HepG2 (cell line): ENCODE measurements around the gene XPC. TPM values are rescaled to one million over a fixed set of nuclear protein-coding genes. Genes with fewer than 3 reads are reported as not detected.

Source experiments
- GATA4 ChIP-seq: sonication (generic); IDR thresholded peaks from 2 replicates; pipeline ENCODE4 v1.6.1; 2016; ENCODE audit warnings: antibody characterized with exemption, low read depth, borderline replicate concordance
- GTF2F1 ChIP-seq: fragments of 150-350 bp; IDR thresholded peaks from 2 replicates; pipeline ENCODE4 v1.6.1; 2014; ENCODE audit warnings: low read length
- KDM5B ChIP-seq: sonication (generic); formaldehyde crosslinking; IDR thresholded peaks from 2 replicates; pipeline ENCODE4 v1.4.0; 2020; ENCODE audit warnings: missing genetic modification reagents, mild to moderate bottlenecking, borderline replicate concordance
- NFE2L1 ChIP-seq: sonication (generic); formaldehyde crosslinking; IDR thresholded peaks from 2 replicates; pipeline ENCODE4 v1.4.0; 2020; ENCODE audit warnings: missing genetic modification reagents, mild to moderate bottlenecking, borderline replicate concordance
- NONO ChIP-seq, 2 experiments: fragments of 450-650 bp in 1 of 2; sonication (generic) in 1 of 2; formaldehyde crosslinking in 1 of 2; IDR thresholded peaks in 1 of 2; conservative IDR thresholded peaks in 1 of 2; 2 replicates each; pipeline versions ENCODE4 v1.6.1 to v1.8.0; 2017 to 2022; ENCODE audit warnings: mild to moderate bottlenecking in 1 of 2, missing genetic modification reagents in 1 of 2, moderate library complexity in 1 of 2
- POLR2A ChIP-seq, 2 experiments: IDR thresholded peaks; 2 replicates each; pipeline ENCODE4 v1.6.1; 2011; ENCODE audit warnings: low read depth in 2 of 2, low read length in 2 of 2, mild to moderate bottlenecking in 1 of 2, moderate library complexity in 1 of 2; ENCODE audit not compliant: insufficient read depth in 1 of 2
- RFX3 ChIP-seq: IDR thresholded peaks from 2 replicates; pipeline ENCODE4 v1.6.1; 2016; ENCODE audit warnings: missing biosample characterization, missing genetic modification reagents
- SKI ChIP-seq: fragments of 450-650 bp; IDR thresholded peaks from one replicate; pipeline ENCODE4 v1.6.1; 2018; ENCODE audit warnings: mild to moderate bottlenecking; ENCODE audit not compliant: partially characterized antibody
- ZNF264 ChIP-seq: sonication (generic); formaldehyde crosslinking; IDR thresholded peaks from 2 replicates; pipeline ENCODE4 v1.4.0; 2020; ENCODE audit warnings: missing genetic modification reagents
- ZNF350 ChIP-seq: sonication (generic); formaldehyde crosslinking; IDR thresholded peaks from 2 replicates; pipeline ENCODE4 v1.4.0; 2020; ENCODE audit warnings: mild to moderate bottlenecking, low read depth, missing genetic modification reagents, borderline replicate concordance
- polyA plus RNA-seq, 8 experiments: library from polyadenylated mRNA; depleted of rRNA in 3 of 8; stranded (reverse) in 7 of 8; unstranded in 1 of 8; fragments of >200 nt; fragmentation: Illumina TruSeq in 4 of 8; extraction: Trizol in 4 of 8; gene quantifications; 2 replicates each; pipeline versions ENCODE4 v1.2.1 to v1.2.3, GENCODE V29; 2011 to 2016; ENCODE audit warnings: low read depth in 4 of 8, missing spikeins in 1 of 8, mixed read lengths in 1 of 8; ENCODE audit not compliant: insufficient read depth in 1 of 8
- total RNA-seq, 5 experiments: library from RNA; depleted of rRNA; stranded (reverse); fragments of >200 nt; fragmentation: Illumina TruSeq; extraction: Trizol; gene quantifications; 2 replicates each; pipeline ENCODE4 v1.2.3, GENCODE V29; 2016; ENCODE audit warnings: low read depth in 1 of 5
- TF ChIP-seq, protein P1 (sequence below): IDR thresholded peaks from 2 replicates; pipeline ENCODE4 v1.4.0; 2020; ENCODE audit warnings: mild to moderate bottlenecking, missing genetic modification reagents
- TF ChIP-seq, protein P2 (sequence below): sonication (generic); formaldehyde crosslinking; IDR thresholded peaks from 2 replicates; pipeline ENCODE4 v1.5.0; 2020; ENCODE audit warnings: mild to moderate bottlenecking, missing genetic modification reagents
- TF ChIP-seq, protein P3 (sequence below): sonication (generic); formaldehyde crosslinking; IDR thresholded peaks from 2 replicates; pipeline ENCODE4 v1.4.0; 2020; ENCODE audit warnings: missing genetic modification reagents, borderline replicate concordance
- TF ChIP-seq, protein P4 (sequence below): sonication (generic); formaldehyde crosslinking; IDR thresholded peaks from 2 replicates; pipeline ENCODE4 v1.5.1; 2020; ENCODE audit warnings: missing genetic modification reagents, mild to moderate bottlenecking, borderline replicate concordance

XPC gene
- total and polyA plus RNA-seq, 2 of the 13 experiments (the other 11 are each of a cell fraction or from before 2014, with no cell fraction given), result 9.4 to 24.1 TPM

DNA sequence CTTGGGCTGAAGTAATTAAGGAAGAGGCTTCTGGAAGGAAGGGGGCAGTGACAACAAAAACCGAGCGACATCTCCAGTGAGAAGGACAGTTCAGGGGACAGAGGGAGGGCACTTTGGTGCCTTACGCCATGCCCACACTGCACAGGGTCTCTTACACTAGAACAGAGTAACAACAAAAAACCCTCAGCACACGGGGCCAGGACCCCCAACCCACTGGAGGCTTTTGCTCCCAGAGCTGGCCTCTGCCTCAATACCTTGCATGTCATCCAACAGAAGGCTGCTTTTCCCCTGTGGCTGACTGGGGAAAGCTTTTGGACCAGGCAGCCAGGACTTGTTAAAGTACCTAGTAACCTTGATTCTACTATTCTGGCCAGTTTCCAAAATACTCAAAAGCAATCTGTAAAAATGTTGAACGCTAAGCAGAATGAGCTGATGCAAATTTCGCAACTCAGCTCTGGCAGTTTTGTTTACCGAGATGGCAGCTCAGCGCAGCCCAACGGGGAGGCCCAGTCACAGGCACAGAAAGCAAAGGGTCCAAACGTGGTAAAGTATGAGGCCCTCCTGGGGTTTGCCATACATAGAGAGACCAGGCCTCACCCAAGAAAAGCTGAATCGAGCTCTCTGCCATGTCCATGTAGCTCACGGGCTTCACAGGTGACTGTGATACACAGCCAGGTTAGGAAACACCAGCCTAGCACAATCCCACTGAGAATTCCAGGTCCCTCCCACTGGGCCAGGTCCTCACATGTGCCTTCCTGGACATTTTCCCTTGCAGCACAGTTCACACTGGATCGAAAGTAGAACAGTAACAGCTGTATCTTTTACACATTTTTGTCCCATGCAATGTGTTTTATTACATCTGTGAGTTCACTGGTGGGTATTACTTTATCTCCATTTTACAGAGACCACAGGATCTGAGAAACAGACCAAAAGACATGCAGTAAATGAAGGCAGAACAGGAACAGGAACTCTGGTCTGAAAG lies 59.7 kb downstream of the XPC start (continued):
- TF ChIP-seq, protein P1, sequence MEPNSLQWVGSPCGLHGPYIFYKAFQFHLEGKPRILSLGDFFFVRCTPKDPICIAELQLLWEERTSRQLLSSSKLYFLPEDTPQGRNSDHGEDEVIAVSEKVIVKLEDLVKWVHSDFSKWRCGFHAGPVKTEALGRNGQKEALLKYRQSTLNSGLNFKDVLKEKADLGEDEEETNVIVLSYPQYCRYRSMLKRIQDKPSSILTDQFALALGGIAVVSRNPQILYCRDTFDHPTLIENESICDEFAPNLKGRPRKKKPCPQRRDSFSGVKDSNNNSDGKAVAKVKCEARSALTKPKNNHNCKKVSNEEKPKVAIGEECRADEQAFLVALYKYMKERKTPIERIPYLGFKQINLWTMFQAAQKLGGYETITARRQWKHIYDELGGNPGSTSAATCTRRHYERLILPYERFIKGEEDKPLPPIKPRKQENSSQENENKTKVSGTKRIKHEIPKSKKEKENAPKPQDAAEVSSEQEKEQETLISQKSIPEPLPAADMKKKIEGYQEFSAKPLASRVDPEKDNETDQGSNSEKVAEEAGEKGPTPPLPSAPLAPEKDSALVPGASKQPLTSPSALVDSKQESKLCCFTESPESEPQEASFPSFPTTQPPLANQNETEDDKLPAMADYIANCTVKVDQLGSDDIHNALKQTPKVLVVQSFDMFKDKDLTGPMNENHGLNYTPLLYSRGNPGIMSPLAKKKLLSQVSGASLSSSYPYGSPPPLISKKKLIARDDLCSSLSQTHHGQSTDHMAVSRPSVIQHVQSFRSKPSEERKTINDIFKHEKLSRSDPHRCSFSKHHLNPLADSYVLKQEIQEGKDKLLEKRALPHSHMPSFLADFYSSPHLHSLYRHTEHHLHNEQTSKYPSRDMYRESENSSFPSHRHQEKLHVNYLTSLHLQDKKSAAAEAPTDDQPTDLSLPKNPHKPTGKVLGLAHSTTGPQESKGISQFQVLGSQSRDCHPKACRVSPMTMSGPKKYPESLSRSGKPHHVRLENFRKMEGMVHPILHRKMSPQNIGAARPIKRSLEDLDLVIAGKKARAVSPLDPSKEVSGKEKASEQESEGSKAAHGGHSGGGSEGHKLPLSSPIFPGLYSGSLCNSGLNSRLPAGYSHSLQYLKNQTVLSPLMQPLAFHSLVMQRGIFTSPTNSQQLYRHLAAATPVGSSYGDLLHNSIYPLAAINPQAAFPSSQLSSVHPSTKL (CRISPR knock-in tag), result peak; percentile 78
- TF ChIP-seq NFE2L1 (CRISPR knock-in tag) (no peak), POLR2A (IDR thresholded peaks at IDR 0.05; ENCODE audit: insufficient read depth in 1 of 2, low read depth in 2 of 2, low read length in 2 of 2) (peak in 1 of 2 experiments; percentile 32; a peak in 1 of 4 replicates), KDM5B (peak; percentile 26; the same call in 1 of the 2 replicates), GTF2F1 (no peak), SKI (peak; percentile 24), NONO (IDR thresholded peaks at IDR 0.05) (no peak), NONO (CRISPR knock-in tag; conservative IDR thresholded peaks at IDR 0.05) (0 out of 2 replicates have a peak, but pooled peaks have one; percentile 39), GATA4 (no peak), RFX3 (peak; percentile 19; the same call in 1 of the 2 replicates), ZNF264 (CRISPR knock-in tag) (peak; percentile 75; the same call in 1 of the 2 replicates), ZNF350 (peak; percentile 77; the same call in 1 of the 2 replicates)
- TF ChIP-seq, protein P2, sequence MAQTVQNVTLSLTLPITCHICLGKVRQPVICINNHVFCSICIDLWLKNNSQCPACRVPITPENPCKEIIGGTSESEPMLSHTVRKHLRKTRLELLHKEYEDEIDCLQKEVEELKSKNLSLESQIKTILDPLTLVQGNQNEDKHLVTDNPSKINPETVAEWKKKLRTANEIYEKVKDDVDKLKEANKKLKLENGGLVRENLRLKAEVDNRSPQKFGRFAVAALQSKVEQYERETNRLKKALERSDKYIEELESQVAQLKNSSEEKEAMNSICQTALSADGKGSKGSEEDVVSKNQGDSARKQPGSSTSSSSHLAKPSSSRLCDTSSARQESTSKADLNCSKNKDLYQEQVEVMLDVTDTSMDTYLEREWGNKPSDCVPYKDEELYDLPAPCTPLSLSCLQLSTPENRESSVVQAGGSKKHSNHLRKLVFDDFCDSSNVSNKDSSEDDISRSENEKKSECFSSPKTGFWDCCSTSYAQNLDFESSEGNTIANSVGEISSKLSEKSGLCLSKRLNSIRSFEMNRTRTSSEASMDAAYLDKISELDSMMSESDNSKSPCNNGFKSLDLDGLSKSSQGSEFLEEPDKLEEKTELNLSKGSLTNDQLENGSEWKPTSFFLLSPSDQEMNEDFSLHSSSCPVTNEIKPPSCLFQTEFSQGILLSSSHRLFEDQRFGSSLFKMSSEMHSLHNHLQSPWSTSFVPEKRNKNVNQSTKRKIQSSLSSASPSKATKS (CRISPR knock-in tag), result no peak
- TF ChIP-seq, protein P3, sequence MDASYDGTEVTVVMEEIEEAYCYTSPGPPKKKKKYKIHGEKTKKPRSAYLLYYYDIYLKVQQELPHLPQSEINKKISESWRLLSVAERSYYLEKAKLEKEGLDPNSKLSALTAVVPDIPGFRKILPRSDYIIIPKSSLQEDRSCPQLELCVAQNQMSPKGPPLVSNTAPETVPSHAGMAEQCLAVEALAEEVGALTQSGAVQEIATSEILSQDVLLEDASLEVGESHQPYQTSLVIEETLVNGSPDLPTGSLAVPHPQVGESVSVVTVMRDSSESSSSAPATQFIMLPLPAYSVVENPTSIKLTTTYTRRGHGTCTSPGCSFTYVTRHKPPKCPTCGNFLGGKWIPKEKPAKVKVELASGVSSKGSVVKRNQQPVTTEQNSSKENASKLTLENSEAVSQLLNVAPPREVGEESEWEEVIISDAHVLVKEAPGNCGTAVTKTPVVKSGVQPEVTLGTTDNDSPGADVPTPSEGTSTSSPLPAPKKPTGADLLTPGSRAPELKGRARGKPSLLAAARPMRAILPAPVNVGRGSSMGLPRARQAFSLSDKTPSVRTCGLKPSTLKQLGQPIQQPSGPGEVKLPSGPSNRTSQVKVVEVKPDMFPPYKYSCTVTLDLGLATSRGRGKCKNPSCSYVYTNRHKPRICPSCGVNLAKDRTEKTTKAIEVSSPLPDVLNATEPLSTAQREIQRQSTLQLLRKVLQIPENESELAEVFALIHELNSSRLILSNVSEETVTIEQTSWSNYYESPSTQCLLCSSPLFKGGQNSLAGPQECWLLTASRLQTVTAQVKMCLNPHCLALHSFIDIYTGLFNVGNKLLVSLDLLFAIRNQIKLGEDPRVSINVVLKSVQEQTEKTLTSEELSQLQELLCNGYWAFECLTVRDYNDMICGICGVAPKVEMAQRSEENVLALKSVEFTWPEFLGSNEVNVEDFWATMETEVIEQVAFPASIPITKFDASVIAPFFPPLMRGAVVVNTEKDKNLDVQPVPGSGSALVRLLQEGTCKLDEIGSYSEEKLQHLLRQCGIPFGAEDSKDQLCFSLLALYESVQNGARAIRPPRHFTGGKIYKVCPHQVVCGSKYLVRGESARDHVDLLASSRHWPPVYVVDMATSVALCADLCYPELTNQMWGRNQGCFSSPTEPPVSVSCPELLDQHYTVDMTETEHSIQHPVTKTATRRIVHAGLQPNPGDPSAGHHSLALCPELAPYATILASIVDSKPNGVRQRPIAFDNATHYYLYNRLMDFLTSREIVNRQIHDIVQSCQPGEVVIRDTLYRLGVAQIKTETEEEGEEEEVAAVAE (CRISPR knock-in tag), result 0 out of 2 replicates have a peak, but pooled peaks have one; percentile 37
- TF ChIP-seq, protein P4, sequence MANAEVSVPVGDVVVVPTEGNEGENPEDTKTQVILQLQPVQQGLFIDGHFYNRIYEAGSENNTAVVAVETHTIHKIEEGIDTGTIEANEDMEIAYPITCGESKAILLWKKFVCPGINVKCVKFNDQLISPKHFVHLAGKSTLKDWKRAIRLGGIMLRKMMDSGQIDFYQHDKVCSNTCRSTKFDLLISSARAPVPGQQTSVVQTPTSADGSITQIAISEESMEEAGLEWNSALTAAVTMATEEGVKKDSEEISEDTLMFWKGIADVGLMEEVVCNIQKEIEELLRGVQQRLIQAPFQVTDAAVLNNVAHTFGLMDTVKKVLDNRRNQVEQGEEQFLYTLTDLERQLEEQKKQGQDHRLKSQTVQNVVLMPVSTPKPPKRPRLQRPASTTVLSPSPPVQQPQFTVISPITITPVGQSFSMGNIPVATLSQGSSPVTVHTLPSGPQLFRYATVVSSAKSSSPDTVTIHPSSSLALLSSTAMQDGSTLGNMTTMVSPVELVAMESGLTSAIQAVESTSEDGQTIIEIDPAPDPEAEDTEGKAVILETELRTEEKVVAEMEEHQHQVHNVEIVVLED (CRISPR knock-in tag), result peak; percentile 30; the same call in 1 of the 2 replicates
